Right lobe of liver (tissue), 4 donors: ENCODE measurements around the gene YJU2.

Experiments used
- POLR2A ChIP-seq: fragments of 450-650 bp; IDR thresholded peaks from one replicate; pipeline ENCODE4 v1.6.1; 2017; ENCODE audit warnings: antibody characterized with exemption, mild to moderate bottlenecking
- TF ChIP-seq, protein P1 (sequence below), 4 donors: fragments of 200-600 bp in 3 of 4; fragments of 450-650 bp in 1 of 4; IDR thresholded peaks; one replicate each; pipeline versions ENCODE4 v1.5.1 to v1.8.0; 2016 to 2022; ENCODE audit warnings: antibody characterized with exemption in 4 of 4, mild to moderate bottlenecking in 2 of 4
- donor health status: DM: no; HTN: no; CAD: no.
- donor health status: DM: no; HTN: no; CAD: no.
- donor health status: DM: no; HTN: yes; CAD: no.

DNA sequence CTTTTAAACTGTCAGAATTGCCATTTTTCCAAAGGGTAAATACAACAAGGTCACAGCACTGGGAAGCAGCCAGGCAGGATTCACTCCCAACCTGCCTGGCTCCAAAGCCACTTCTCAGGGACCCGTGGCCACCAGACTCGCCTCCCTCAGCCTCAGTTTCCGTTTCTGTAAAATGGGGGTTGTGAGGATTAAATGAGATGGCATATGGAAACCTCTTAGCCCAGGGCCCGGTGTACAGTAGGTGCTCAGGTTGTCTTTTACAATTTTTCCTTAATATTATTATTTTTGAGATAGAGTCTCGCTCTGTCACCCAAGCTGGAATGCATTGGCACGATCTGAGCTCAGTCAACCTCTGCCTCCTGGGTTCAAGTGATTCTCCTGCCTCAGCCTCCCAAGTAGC, 10.1 kb downstream of the YJU2 start:
- TF ChIP-seq, protein P1, sequence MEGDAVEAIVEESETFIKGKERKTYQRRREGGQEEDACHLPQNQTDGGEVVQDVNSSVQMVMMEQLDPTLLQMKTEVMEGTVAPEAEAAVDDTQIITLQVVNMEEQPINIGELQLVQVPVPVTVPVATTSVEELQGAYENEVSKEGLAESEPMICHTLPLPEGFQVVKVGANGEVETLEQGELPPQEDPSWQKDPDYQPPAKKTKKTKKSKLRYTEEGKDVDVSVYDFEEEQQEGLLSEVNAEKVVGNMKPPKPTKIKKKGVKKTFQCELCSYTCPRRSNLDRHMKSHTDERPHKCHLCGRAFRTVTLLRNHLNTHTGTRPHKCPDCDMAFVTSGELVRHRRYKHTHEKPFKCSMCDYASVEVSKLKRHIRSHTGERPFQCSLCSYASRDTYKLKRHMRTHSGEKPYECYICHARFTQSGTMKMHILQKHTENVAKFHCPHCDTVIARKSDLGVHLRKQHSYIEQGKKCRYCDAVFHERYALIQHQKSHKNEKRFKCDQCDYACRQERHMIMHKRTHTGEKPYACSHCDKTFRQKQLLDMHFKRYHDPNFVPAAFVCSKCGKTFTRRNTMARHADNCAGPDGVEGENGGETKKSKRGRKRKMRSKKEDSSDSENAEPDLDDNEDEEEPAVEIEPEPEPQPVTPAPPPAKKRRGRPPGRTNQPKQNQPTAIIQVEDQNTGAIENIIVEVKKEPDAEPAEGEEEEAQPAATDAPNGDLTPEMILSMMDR (IDR thresholded peaks at IDR 0.05), result no peak
- TF ChIP-seq POLR2A, result no peak
